ENCODE data around the gene CAT.

CAT gene

GRCh38 chr11:34458525-34458924 is 19.8 kb downstream of the CAT start:
- H3K4me3 ChIP-seq (ENCODE audit: low read length), result no peak overlapping the region
- no peak for TF ChIP-seq CTCF (conservative IDR thresholded peaks at IDR 0.05; ENCODE audit: low read length)
- DNase-seq (ENCODE audit: low read depth), result no peak

GRCh38 chr11:34459507-34460162 is 20.9 kb downstream of the CAT start:
- TF ChIP-seq CTCF (conservative IDR thresholded peaks at IDR 0.05; ENCODE audit: low read length), result no peak
- no peak for DNase-seq (ENCODE audit: low read depth)
- H3K4me3 ChIP-seq (ENCODE audit: low read length), result no peak overlapping the region

GRCh38 chr11:34460278-34460677 is 21.5 kb downstream of the CAT start:
- H3K4me3 ChIP-seq (ENCODE audit: low read length), result no peak overlapping the region
- DNase-seq (ENCODE audit: low read depth), result no peak
- no peak for TF ChIP-seq CTCF (conservative IDR thresholded peaks at IDR 0.05; ENCODE audit: low read length)

GRCh38 chr11:34461215-34461614 is 22.5 kb downstream of the CAT start:
- DNase-seq (ENCODE audit: low read depth), result no peak
- no peak overlapping the region for H3K4me3 ChIP-seq (ENCODE audit: low read length)
- TF ChIP-seq CTCF (conservative IDR thresholded peaks at IDR 0.05; ENCODE audit: low read length), result no peak

- H3K4me3 ChIP-seq (ENCODE audit: low read length), result no peak overlapping the region
- no peak for TF ChIP-seq CTCF (conservative IDR thresholded peaks at IDR 0.05; ENCODE audit: low read length)
- no peak for DNase-seq (ENCODE audit: low read depth)
These were observed 25.9 kb downstream of the CAT start for GRCh38 chr11:34464591-34465051.

GRCh38 chr11:34466802-34467488 is 28.2 kb downstream of the CAT start:
- no peak for TF ChIP-seq CTCF (conservative IDR thresholded peaks at IDR 0.05; ENCODE audit: low read length)
- no peak for DNase-seq (ENCODE audit: low read depth)
- H3K4me3 ChIP-seq (ENCODE audit: low read length), result no peak overlapping the region

Measured in AG10803 (cell line).